B cell (primary cell): ENCODE data around the gene ATP11A. TPM values are rescaled to one million over a fixed set of nuclear protein-coding genes. Genes with fewer than 3 reads are reported as not detected.

ENCODE experiments used
- ATAC-seq: fragments of 200-7000 bp; cut with Tn5 transposase; one replicate; pipeline ENCODE4 v1.10.0; 2021; ENCODE audit warnings: low read depth, mild to moderate bottlenecking, moderate number of reproducible peaks, moderate library complexity
- CTCF ChIA-PET: fragments of 350-600 bp; sonication (Branson Sonifier 250); formaldehyde crosslinking; loops from one replicate; lab custom pipeline; 2021; ENCODE audit warnings: antibody characterized with exemption, inconsistent platforms; lab: Charles Lee
- POLR2A ChIA-PET: fragments of 350-600 bp; sonication (Branson Sonifier 250); formaldehyde crosslinking; loops from one replicate; lab custom pipeline; 2021; ENCODE audit warnings: antibody characterized with exemption; lab: Charles Lee
- DNase-seq: peaks from one replicate; pipeline ENCODE4 v3.0.0; 2013
- H2AFZ ChIP-seq: 2 replicates; pipeline ENCODE4 v1.6.1; 2012; ENCODE audit warnings: mild to moderate bottlenecking, low read depth, low read length; ENCODE audit not compliant: insufficient read depth, poor library complexity, severe bottlenecking
- H3K27ac ChIP-seq, 2 donors: 1 replicate in 1 of 2; 2 replicates in 1 of 2; pipeline ENCODE4 v1.5.1; 2012 to 2013; ENCODE audit warnings: low read length in 2 of 2, mild to moderate bottlenecking in 2 of 2, moderate library complexity in 1 of 2
- H3K27me3 ChIP-seq, 4 experiments: fragments of 200-600 bp in 1 of 4; sonication (generic) in 1 of 4; replicated peaks in 1 of 4; 1 replicate in 2 of 4; 2 replicates in 2 of 4; pipeline versions ENCODE4 v1.6.1 to v1.7.0; 2013 to 2016; ENCODE audit warnings: low read length in 3 of 4, mild to moderate bottlenecking in 2 of 4, mixed read lengths in 1 of 4, moderate library complexity in 1 of 4; ENCODE audit not compliant: insufficient read depth in 4 of 4, control insufficient read depth in 3 of 4; ENCODE audit errors: control extremely low read depth in 1 of 4
- H3K36me3 ChIP-seq, 2 experiments: replicated peaks in 1 of 2; 1 replicate in 1 of 2; 2 replicates in 1 of 2; pipeline versions ENCODE4 v1.6.1 to v1.7.1; 2013; ENCODE audit warnings: low read length in 1 of 2; ENCODE audit not compliant: insufficient read depth in 2 of 2, control insufficient read depth in 1 of 2; ENCODE audit errors: control extremely low read depth in 1 of 2, extremely low read depth in 1 of 2
- H3K4me1 ChIP-seq, 2 donors: fragments of 200-600 bp in 1 of 2; sonication (generic) in 1 of 2; 1 replicate in 1 of 2; 2 replicates in 1 of 2; pipeline versions ENCODE4 v1.5.1 to v1.6.1; 2013 to 2017; ENCODE audit warnings: low read length in 2 of 2; ENCODE audit not compliant: control insufficient read depth in 2 of 2, insufficient read depth in 2 of 2
- H3K4me2 ChIP-seq: replicated peaks from 2 replicates; pipeline ENCODE3; 2012; ENCODE audit warnings: mild to moderate bottlenecking, low read depth, low read length; ENCODE audit not compliant: poor library complexity, severe bottlenecking
- H3K4me3 ChIP-seq, 5 experiments: fragments of 200-600 bp in 1 of 5; sonication (generic) in 1 of 5; 1 replicate in 3 of 5; 2 replicates in 2 of 5; pipeline versions ENCODE4 v1.5.1 to v1.7.0; 2011 to 2016; ENCODE audit warnings: low read length in 4 of 5, mild to moderate bottlenecking in 4 of 5, low read depth in 2 of 5, control low read depth in 1 of 5, moderate library complexity in 1 of 5; ENCODE audit not compliant: insufficient read depth in 1 of 5; ENCODE audit errors: control extremely low read depth in 1 of 5, extremely low read depth in 1 of 5
- H3K79me2 ChIP-seq: fragments of 200-600 bp; sonication (generic); one replicate; pipeline ENCODE4 v1.6.0; 2016; ENCODE audit warnings: low read length; ENCODE audit not compliant: control insufficient read depth, insufficient read depth
- H3K9ac ChIP-seq: fragments of 200-600 bp; sonication (generic); 2 replicates; pipeline ENCODE4 v1.6.1; 2017; ENCODE audit warnings: mild to moderate bottlenecking, low read length, moderate library complexity
- H3K9me3 ChIP-seq, 3 donors: one replicate each; pipeline versions ENCODE4 v1.6.1 to v1.7.1; 2013; ENCODE audit warnings: low read length in 2 of 3; ENCODE audit not compliant: control insufficient read depth in 2 of 3, insufficient read depth in 1 of 3; ENCODE audit errors: control extremely low read depth in 1 of 3
- H4K20me1 ChIP-seq: 2 replicates; pipeline ENCODE4 v1.6.0; 2012; ENCODE audit warnings: mild to moderate bottlenecking, low read length; ENCODE audit not compliant: insufficient read depth, control insufficient read depth, poor library complexity, severe bottlenecking
- H3K27ac Mint-ChIP-seq: one replicate; pipeline ENCODE4 v1.8.0; 2021; ENCODE audit warnings: mixed read lengths
- H3K27me3 Mint-ChIP-seq: one replicate; pipeline ENCODE4 v1.8.0; 2021; ENCODE audit warnings: mixed read lengths
- H3K4me1 Mint-ChIP-seq: one replicate; pipeline ENCODE4 v1.8.0; 2021; ENCODE audit warnings: mixed read lengths
- H3K4me3 Mint-ChIP-seq: one replicate; pipeline ENCODE4 v1.8.0; 2021; ENCODE audit warnings: mixed read lengths
- H3K9me3 Mint-ChIP-seq: one replicate; pipeline ENCODE4 v1.8.0; 2022; ENCODE audit warnings: mixed read lengths; ENCODE audit not compliant: insufficient read depth
- EZH2 ChIP-seq: IDR thresholded peaks from 2 replicates; pipeline ENCODE4 v1.6.1; 2012; ENCODE audit warnings: borderline replicate concordance, low read depth, mild to moderate bottlenecking, moderate library complexity, low read length; ENCODE audit not compliant: insufficient read depth, poor library complexity, severe bottlenecking
- WGBS: methylation state at CpG from one replicate; pipeline ENCODE4 v1.1.5; 2013; ENCODE audit warnings: missing lambda C conversion rate; ENCODE audit not compliant: insufficient coverage; 5-methylcytosine and 5-hydroxymethylcytosine counted together
- intact Hi-C: fragments of 100-400 bp; cut with micrococcal nuclease; formaldehyde crosslinking; loops from one replicate; pipeline ENCODE4 v1.10.0; 2022
- polyA plus RNA-seq: library from polyadenylated mRNA; depleted of rRNA; stranded (reverse); fragments of >200 nt; gene quantifications from 2 replicates; pipeline ENCODE4 v1.2.3, GENCODE V29; 2012
- total RNA-seq, 2 donors: library from RNA; stranded (reverse); fragments of 120-200 nt in 1 of 2; gene quantifications; 1 replicate in 1 of 2; 2 replicates in 1 of 2; pipeline versions ENCODE4 v1.2.3 to v1.2.4, GENCODE V29; 2013 to 2022
- TF ChIP-seq, protein P1 (sequence below): fragments of 200-600 bp; IDR thresholded peaks from one replicate; pipeline ENCODE4 v1.8.0; 2022; ENCODE audit warnings: antibody characterized with exemption, mild to moderate bottlenecking

The ATP11A gene
- total and polyA plus RNA-seq, 2 donors (not counting 1 experiment from before 2014, with no cell fraction given), result 36.9 to 60.3 TPM

DNA sequence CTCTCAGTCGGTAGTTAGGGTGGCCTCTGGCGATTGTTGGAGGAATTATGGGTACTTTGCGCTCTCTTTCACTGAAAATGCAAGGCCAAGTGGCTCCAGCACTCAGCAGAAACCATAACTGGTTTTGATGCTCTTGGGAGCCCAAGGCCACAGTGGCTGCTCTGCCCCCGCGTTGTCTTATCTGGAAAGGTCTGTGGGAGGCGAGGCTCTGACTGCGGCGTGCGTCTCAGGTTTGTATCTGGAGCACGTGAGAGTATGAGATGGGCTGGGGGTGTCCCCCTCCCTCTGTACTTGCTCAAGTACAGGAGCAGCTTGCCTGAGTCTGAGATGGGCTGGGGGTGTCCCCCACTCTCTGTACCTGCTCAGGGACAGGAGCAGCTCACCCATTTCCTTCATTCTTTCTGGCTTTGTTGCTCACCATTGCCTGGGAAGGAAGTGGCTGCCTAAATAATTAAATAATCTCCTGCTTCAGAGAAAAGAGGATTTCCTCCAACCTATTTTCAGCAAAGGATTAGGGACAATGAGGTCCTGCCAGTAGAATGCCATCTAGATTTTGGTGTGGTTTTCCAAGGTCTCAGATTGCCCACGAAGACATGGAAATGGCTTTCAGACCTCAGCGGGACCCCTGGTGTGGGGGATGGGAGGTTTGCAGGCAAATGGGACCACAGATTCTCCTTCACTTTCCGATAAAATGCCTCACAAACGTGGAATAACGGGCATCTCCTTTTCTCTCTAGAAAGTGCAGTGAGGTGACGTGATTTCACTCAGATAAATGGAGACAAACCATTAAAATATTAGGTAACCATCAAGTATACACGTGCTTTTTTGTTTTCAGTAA lies 14.7 kb downstream of the ATP11A start:
- Histone ChIP-seq H3K4me3 (no peak overlapping the region), H3K36me3 (no peaks in the 10 kb centered on the region), H3K4me1 (no peaks in the 10 kb centered on the region), H3K27ac (no peak overlapping the region), H3K4me2 (no peak overlapping the region), H4K20me1 (peaks cover 7% of the 10 kb centered on the region), H3K27me3 (no peaks in the 10 kb centered on the region), H3K9ac (no peak overlapping the region), H2AFZ (no peak overlapping the region), H3K79me2 (peaks cover 36% of the 10 kb centered on the region), H3K9me3 (no peaks in the 10 kb centered on the region)
- H3K9me3 Mint-ChIP-seq, result no peaks in the 10 kb centered on the region
- POLR2A ChIA-PET, result no interaction called here
- no peak overlapping the region for H3K27ac Mint-ChIP-seq
- no peaks in the 10 kb centered on the region for H3K4me1 Mint-ChIP-seq
- H3K4me3 Mint-ChIP-seq, result no peak overlapping the region
- WGBS, result 80% methylated on average over 4 of the region's 17 CpGs
- ATAC-seq (no peak), DNase-seq (no peak)
- no peaks in the 10 kb centered on the region for H3K27me3 Mint-ChIP-seq
- TF ChIP-seq, protein P1, sequence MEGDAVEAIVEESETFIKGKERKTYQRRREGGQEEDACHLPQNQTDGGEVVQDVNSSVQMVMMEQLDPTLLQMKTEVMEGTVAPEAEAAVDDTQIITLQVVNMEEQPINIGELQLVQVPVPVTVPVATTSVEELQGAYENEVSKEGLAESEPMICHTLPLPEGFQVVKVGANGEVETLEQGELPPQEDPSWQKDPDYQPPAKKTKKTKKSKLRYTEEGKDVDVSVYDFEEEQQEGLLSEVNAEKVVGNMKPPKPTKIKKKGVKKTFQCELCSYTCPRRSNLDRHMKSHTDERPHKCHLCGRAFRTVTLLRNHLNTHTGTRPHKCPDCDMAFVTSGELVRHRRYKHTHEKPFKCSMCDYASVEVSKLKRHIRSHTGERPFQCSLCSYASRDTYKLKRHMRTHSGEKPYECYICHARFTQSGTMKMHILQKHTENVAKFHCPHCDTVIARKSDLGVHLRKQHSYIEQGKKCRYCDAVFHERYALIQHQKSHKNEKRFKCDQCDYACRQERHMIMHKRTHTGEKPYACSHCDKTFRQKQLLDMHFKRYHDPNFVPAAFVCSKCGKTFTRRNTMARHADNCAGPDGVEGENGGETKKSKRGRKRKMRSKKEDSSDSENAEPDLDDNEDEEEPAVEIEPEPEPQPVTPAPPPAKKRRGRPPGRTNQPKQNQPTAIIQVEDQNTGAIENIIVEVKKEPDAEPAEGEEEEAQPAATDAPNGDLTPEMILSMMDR, result no peak
- TF ChIP-seq EZH2, result no peak
- CTCF ChIA-PET, result no interaction called here
- intact Hi-C loops, result no loop called here

DNA sequence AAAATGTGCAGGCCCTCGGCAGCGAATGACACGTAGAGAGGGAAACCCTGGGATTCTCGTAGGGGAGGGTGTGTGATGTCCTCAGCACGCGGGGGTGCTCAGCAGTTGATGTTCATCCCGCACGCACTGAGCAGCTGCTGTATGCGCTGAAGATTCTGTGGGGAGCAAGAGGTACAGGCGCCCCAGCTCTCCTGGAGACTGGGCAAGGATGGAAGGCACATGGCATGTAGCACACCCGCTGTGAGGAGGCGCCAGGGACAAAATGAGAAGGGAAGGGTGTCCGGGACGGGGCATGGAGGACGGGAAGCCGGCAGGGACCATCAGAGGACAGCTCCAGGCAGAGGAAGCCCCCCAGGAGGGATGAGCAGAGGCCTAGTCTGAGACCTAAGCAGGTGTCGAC lies 15.4 kb downstream of the ATP11A start:
- Histone ChIP-seq H4K20me1 (peaks cover 4% of the 10 kb centered on the region), H3K4me1 (no peaks in the 10 kb centered on the region), H2AFZ (no peak overlapping the region), H3K79me2 (peaks cover 29% of the 10 kb centered on the region), H3K9ac (no peak overlapping the region), H3K4me3 (no peak overlapping the region), H3K27me3 (no peaks in the 10 kb centered on the region), H3K9me3 (no peaks in the 10 kb centered on the region), H3K4me2 (no peak overlapping the region), H3K36me3 (no peaks in the 10 kb centered on the region), H3K27ac (no peak overlapping the region)
- DNase-seq, result no peak
- no peaks in the 10 kb centered on the region for H3K9me3 Mint-ChIP-seq
- H3K4me1 Mint-ChIP-seq, result no peaks in the 10 kb centered on the region
- TF ChIP-seq, protein P1, result no peak
- no peak for TF ChIP-seq EZH2
- POLR2A ChIA-PET, result no interaction called here
- no peaks in the 10 kb centered on the region for H3K27me3 Mint-ChIP-seq
- WGBS, result over 99% methylated on average over 14 of the region's 17 CpGs
- CTCF ChIA-PET, result no interaction called here
- no peak for ATAC-seq
- H3K4me3 Mint-ChIP-seq, result no peak overlapping the region
- no peak overlapping the region for H3K27ac Mint-ChIP-seq
- intact Hi-C loops, result no loop called here
